ENCODE results near the gene NAA60. TPM values are rescaled to one million over a fixed set of nuclear protein-coding genes. Genes with fewer than 3 reads are reported as not detected.
"Not testable (repeated sequence)": the region's sequence is repeated elsewhere in the genome, so short reads cannot be mapped to it uniquely, and the experiment has no call there.

The NAA60 gene
- total RNA-seq, 2 experiments from 2014 or later: 20.0 to 27.1 TPM

GRCh38 chr16:3487521-3488410 is 44.3 kb downstream of the NAA60 start:
- no peak for DNase-seq
- intact Hi-C loops (cut with micrococcal nuclease): no loop called here
- CTCF ChIA-PET: no interaction called here
- H3K27me3 Mint-ChIP-seq (ENCODE audit: low read depth): no peaks in the 10 kb centered on the region
- no peaks in the 10 kb centered on the region for H3K4me1 Mint-ChIP-seq (ENCODE audit: low read depth)
- no peaks in the 10 kb centered on the region for H3K9me3 Mint-ChIP-seq
- peaks cover 16% of the 10 kb centered on the region for H3K36me3 Mint-ChIP-seq (ENCODE audit: low read depth)
- no peak overlapping the region for H3K4me3 Mint-ChIP-seq
- H3K27ac Mint-ChIP-seq: no peak overlapping the region

- Mint-ChIP-seq H3K4me1 (ENCODE audit: low read depth) (no peaks in the 10 kb centered on the region), H3K27me3 (ENCODE audit: low read depth) (no peaks in the 10 kb centered on the region), H3K4me3 (no peak overlapping the region), H3K27ac (no peak overlapping the region), H3K9me3 (no peaks in the 10 kb centered on the region), H3K36me3 (ENCODE audit: low read depth) (peaks cover 7% of the 10 kb centered on the region)
- no peak for DNase-seq
- CTCF ChIA-PET: no interaction called here
- intact Hi-C loops (cut with micrococcal nuclease): no loop called here
Measured at GRCh38 chr16:3488801-3489200, 45.3 kb downstream of the NAA60 start.

- Mint-ChIP-seq H3K4me3 (no peak overlapping the region), H3K27me3 (ENCODE audit: low read depth) (no peaks in the 10 kb centered on the region), H3K36me3 (ENCODE audit: low read depth) (peaks cover 4% of the 10 kb centered on the region), H3K4me1 (ENCODE audit: low read depth) (no peaks in the 10 kb centered on the region), H3K9me3 (no peaks in the 10 kb centered on the region), H3K27ac (no peak overlapping the region)
- no peak for DNase-seq
- intact Hi-C loops (cut with micrococcal nuclease): no loop called here
- CTCF ChIA-PET: no interaction called here
Measured at GRCh38 chr16:3490911-3491629, 47.6 kb downstream of the NAA60 start.

- H3K36me3 Mint-ChIP-seq (ENCODE audit: low read depth): no peaks in the 10 kb centered on the region
- intact Hi-C loops (cut with micrococcal nuclease): no loop called here
- no peaks in the 10 kb centered on the region for H3K4me1 Mint-ChIP-seq (ENCODE audit: low read depth)
- H3K27me3 Mint-ChIP-seq (ENCODE audit: low read depth): no peaks in the 10 kb centered on the region
- CTCF ChIA-PET: no interaction called here
- no peak overlapping the region for H3K27ac Mint-ChIP-seq
- H3K4me3 Mint-ChIP-seq: no peak overlapping the region
- no peak for DNase-seq
- H3K9me3 Mint-ChIP-seq: no peaks in the 10 kb centered on the region
Measured at GRCh38 chr16:3492356-3492755, 48.9 kb downstream of the NAA60 start.

GRCh38 chr16:3494386-3494973 is 51.0 kb downstream of the NAA60 start:
- Mint-ChIP-seq H3K4me3 (no peak overlapping the region), H3K36me3 (ENCODE audit: low read depth) (no peaks in the 10 kb centered on the region), H3K9me3 (no peaks in the 10 kb centered on the region), H3K4me1 (ENCODE audit: low read depth) (peaks cover under 1% of the 10 kb centered on the region), H3K27me3 (ENCODE audit: low read depth) (no peaks in the 10 kb centered on the region), H3K27ac (no peak overlapping the region)
- DNase-seq: no peak
- intact Hi-C loops (cut with micrococcal nuclease): no loop called here
- CTCF ChIA-PET: interaction anchor here (0.6 kb wide), 1 partner anchor 241 kb away, joined by 3 read pairs; no protein-coding TSS in a partner anchor

- intact Hi-C loops (cut with micrococcal nuclease): no loop called here
- DNase-seq: no peak
- H3K4me3 Mint-ChIP-seq: no peak within 1 kb of the TSS
- H3K36me3 Mint-ChIP-seq (ENCODE audit: low read depth): no peaks in the 10 kb centered on the region
- H3K9me3 Mint-ChIP-seq: no peaks in the 10 kb centered on the region
- CTCF ChIA-PET: no interaction called here
- H3K4me1 Mint-ChIP-seq (ENCODE audit: low read depth): peaks cover 7% of the 10 kb centered on the region
- no peaks in the 10 kb centered on the region for H3K27me3 Mint-ChIP-seq (ENCODE audit: low read depth)
- no peak within 1 kb of the TSS for H3K27ac Mint-ChIP-seq
Measured at GRCh38 chr16:3495176-3495575, 51.7 kb downstream of the NAA60 start, which contains the start of gene C16orf90. Gene C16orf90, minus strand, starts transcription at chr16:3495489. Its CDS starts 68 bp downstream, at chr16:3495421.

- no peaks in the 10 kb centered on the region for H3K27me3 Mint-ChIP-seq (ENCODE audit: low read depth)
- CTCF ChIA-PET: no interaction called here
- no peak for DNase-seq
- H3K36me3 Mint-ChIP-seq (ENCODE audit: low read depth): peaks cover 2% of the 10 kb centered on the region
- no peak overlapping the region for H3K4me3 Mint-ChIP-seq
- no peak overlapping the region for H3K27ac Mint-ChIP-seq
- peaks cover 15% of the 10 kb centered on the region for H3K4me1 Mint-ChIP-seq (ENCODE audit: low read depth)
- no peaks in the 10 kb centered on the region for H3K9me3 Mint-ChIP-seq
- intact Hi-C loops (cut with micrococcal nuclease): no loop called here
Measured at GRCh38 chr16:3496386-3496785, 52.9 kb downstream of the NAA60 start.

- Mint-ChIP-seq H3K4me1 (ENCODE audit: low read depth) (peaks cover 29% of the 10 kb centered on the region), H3K4me3 (no peak overlapping the region), H3K36me3 (ENCODE audit: low read depth) (peaks cover 3% of the 10 kb centered on the region), H3K27ac (no peak overlapping the region), H3K9me3 (no peaks in the 10 kb centered on the region), H3K27me3 (ENCODE audit: low read depth) (no peaks in the 10 kb centered on the region)
- DNase-seq: no peak
- CTCF ChIA-PET: no interaction called here
- intact Hi-C loops (cut with micrococcal nuclease): no loop called here
Measured at GRCh38 chr16:3497771-3498170, 54.3 kb downstream of the NAA60 start.

GRCh38 chr16:3498988-3499387 is 55.5 kb downstream of the NAA60 start:
- Mint-ChIP-seq H3K4me1 (ENCODE audit: low read depth) (peaks cover 40% of the 10 kb centered on the region), H3K9me3 (no peaks in the 10 kb centered on the region), H3K27ac (no peak overlapping the region), H3K4me3 (no peak overlapping the region), H3K36me3 (ENCODE audit: low read depth) (peaks cover 3% of the 10 kb centered on the region), H3K27me3 (ENCODE audit: low read depth) (no peaks in the 10 kb centered on the region)
- CTCF ChIA-PET: interaction anchor here (0.6 kb wide), 2 partner anchors 96 to 1550 kb away, joined by 3 to 4 read pairs; no protein-coding TSS in a partner anchor
- no peak for DNase-seq
- intact Hi-C loops (cut with micrococcal nuclease): no loop called here

GRCh38 chr16:3501412-3501761 is 57.9 kb downstream of the NAA60 start:
- DNase-seq: peak; percentile 21
- peak overlapping the region; percentile 89 for H3K27ac Mint-ChIP-seq
- H3K9me3 Mint-ChIP-seq; H3K27me3 Mint-ChIP-seq (ENCODE audit: low read depth): not testable (repeated sequence)
- H3K4me1 Mint-ChIP-seq (ENCODE audit: low read depth): peaks cover 59% of the 10 kb centered on the region
- intact Hi-C loops (cut with micrococcal nuclease): loop anchor here (2.0 to 5.0 kb wide), 6 partner anchors 77 to 979 kb away; partner anchors contain the start of genes AMDHD2, HCFC1R1, THOC6 and TNFRSF12A
- H3K36me3 Mint-ChIP-seq (ENCODE audit: low read depth): peaks cover 12% of the 10 kb centered on the region
- CTCF ChIA-PET: interaction anchor here (1.5 to 1.8 kb wide), 3 partner anchors 8 to 371 kb away, joined by 4 to 5 read pairs (median 5); partner anchors contain the start of gene NAA60
- H3K4me3 Mint-ChIP-seq: peak overlapping the region; percentile 88

- Mint-ChIP-seq H3K4me1 (ENCODE audit: low read depth) (peaks cover 59% of the 10 kb centered on the region), H3K36me3 (ENCODE audit: low read depth) (peaks cover 12% of the 10 kb centered on the region), H3K27me3 (ENCODE audit: low read depth) (no peaks in the 10 kb centered on the region), H3K4me3 (peak overlapping the region; percentile 88), H3K27ac (peak overlapping the region; percentile 89), H3K9me3 (no peaks in the 10 kb centered on the region)
- CTCF ChIA-PET: interaction anchor here (1.5 to 1.8 kb wide), 3 partner anchors 8 to 372 kb away, joined by 4 to 5 read pairs (median 5); partner anchors contain the start of gene NAA60
- intact Hi-C loops (cut with micrococcal nuclease): loop anchor here (2.0 to 5.0 kb wide), 6 partner anchors 77 to 980 kb away; partner anchors contain the start of genes AMDHD2, HCFC1R1, THOC6 and TNFRSF12A
- DNase-seq: no peak
Measured at GRCh38 chr16:3501783-3502400, 58.4 kb downstream of the NAA60 start.

- peaks cover 20% of the 10 kb centered on the region for H3K36me3 Mint-ChIP-seq (ENCODE audit: low read depth)
- CTCF ChIA-PET: interaction anchor here (0.7 kb wide), 2 partner anchors 110 kb away, joined by 3 to 5 read pairs; no protein-coding TSS in a partner anchor
- no peaks in the 10 kb centered on the region for H3K9me3 Mint-ChIP-seq
- peak; percentile 73 for DNase-seq
- peaks cover 68% of the 10 kb centered on the region for H3K4me1 Mint-ChIP-seq (ENCODE audit: low read depth)
- peak overlapping the region; percentile 89 for H3K27ac Mint-ChIP-seq
- no peaks in the 10 kb centered on the region for H3K27me3 Mint-ChIP-seq (ENCODE audit: low read depth)
- peak overlapping the region; percentile 88 for H3K4me3 Mint-ChIP-seq
- intact Hi-C loops (cut with micrococcal nuclease): loop anchor here (5.0 kb wide), 3 partner anchors 481 to 981 kb away; partner anchors contain the start of genes AMDHD2, HCFC1R1, THOC6 and TNFRSF12A
Measured at GRCh38 chr16:3503523-3503922, 60.0 kb downstream of the NAA60 start.

Data from activated naive CD4-positive, alpha-beta T cell treated with anti-CD3 and anti-CD28 coated beads for 36 hours (primary cell).